Stimulated activated CD4-positive, alpha-beta T cell treated with anti-CD3 and anti-CD28 coated beads, Interleukin-15, amount 100 ng/mL, for 1 hour (primary cell): ENCODE measurements around the gene C10orf90.

ENCODE experiments used
- DNase-seq, 2 donors: peaks; one replicate each; pipeline ENCODE4 v3.0.0-alpha.2; 2020; ENCODE audit warnings: low read depth in 1 of 2, low spot score in 1 of 2

Gene C10orf90

DNA sequence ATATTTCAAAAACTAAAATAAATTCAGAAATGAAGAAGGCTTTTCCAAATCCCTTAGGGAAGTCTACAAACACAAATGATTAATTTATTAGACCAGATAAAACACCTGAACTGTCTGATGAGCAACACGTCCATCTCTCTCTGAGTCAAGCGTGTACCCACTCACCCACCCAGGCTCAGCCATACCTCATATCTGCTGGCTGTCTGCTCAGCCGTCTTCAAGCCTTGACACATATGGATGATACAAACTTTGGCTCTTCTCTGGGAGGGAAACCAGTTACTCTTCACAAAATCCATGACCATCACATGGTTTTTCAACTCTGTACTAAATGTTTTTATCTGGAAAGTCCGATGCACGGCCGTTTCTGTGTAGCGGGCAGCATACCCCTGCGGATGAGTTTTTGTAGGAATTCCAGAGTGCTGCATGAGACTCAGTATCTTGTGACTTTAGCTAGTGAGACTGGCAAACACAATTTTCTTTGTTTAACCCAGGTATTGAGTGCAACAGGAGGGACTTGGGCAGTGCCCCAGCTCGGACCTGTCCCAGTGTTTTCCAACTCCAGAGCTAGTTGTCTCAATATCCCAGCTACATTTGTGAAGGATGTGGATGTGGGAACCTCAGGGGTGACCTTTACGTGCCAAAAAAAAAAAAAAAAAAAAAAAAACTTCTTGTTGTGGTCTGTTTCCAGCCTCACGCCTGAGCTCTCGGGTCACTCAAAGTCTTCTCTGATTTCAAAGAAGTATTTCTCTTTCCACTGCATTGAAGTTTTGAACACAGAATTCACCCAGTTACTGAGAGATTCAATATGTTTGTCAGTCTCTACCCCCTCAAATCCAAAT is at the start of gene C10orf90:
Gene C10orf90, minus strand, starts transcription at position 638 of the 839 bp plus-strand sequence. Its CDS starts 213 bp downstream, at position 425.
- DNase-seq: no peak

DNA sequence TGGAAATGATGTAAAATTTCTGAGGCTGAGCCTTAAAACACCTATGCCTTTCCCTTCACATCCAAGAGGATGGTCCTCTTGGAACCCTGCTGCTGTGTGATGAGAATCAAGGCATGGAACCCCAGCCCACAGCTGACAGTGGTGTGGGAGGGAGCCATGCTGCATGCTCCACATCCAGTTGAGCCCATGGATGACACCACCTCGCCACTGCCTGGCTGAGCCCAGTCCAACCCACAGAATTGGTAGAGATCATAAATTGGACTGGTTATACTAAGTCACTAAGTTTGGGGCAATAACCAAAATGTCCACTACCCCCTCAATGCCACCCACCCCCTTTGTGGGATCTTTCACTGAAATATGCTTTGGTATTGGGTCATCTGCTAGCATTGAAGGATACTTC is 45.9 kb upstream of the C10orf90 start:
- no peak for DNase-seq

GRCh38 chr10:126713594-126713993 is 43.1 kb upstream of the C10orf90 start:
- DNase-seq: no peak

DNA sequence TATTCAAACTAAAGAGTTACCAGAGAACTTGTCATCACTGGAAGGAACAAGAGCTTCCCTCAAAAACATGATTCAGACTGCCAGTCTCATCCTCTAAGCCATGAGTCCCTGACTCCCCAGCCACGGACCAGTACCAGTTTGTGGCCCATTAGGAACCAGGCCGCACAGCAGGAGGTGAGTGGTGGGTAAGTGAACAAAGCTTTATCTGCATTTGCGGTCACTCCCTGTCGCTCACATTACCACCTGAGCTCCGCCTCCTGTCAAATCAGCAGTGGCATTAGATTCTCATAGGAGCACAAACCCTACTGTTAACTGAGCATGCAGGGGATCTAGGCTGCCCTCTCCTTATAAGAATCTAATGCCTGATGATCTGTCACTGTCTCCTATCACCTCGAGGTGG is 42.2 kb upstream of the C10orf90 start:
- no peak for DNase-seq

- no peak for DNase-seq
Observed at GRCh38 chr10:126705951-126706565, 35.6 kb upstream of the C10orf90 start.

GRCh38 chr10:126705131-126705530 is 34.6 kb upstream of the C10orf90 start:
- DNase-seq: no peak

GRCh38 chr10:126704649-126705048 is 34.2 kb upstream of the C10orf90 start:
- DNase-seq: no peak

DNA sequence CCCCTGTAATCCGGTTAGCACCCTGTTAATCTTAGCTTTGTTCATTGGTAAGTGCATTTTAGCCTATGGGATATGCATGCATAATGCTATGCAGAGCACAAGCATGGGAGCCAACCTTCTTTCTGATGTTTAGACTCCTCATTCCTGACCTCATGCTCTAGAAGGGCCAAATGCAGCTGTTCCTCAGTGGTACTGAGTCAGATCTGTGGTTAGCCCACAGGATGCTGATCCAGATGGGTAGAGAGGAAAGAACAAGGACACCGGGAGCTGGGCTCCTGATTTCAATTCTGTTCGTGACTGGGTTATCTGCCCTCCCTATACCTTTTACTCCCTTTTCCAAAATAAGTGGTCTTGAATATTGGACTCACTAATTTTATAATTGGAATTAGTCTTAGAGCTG is 31.7 kb upstream of the C10orf90 start:
- DNase-seq: no peak

DNA sequence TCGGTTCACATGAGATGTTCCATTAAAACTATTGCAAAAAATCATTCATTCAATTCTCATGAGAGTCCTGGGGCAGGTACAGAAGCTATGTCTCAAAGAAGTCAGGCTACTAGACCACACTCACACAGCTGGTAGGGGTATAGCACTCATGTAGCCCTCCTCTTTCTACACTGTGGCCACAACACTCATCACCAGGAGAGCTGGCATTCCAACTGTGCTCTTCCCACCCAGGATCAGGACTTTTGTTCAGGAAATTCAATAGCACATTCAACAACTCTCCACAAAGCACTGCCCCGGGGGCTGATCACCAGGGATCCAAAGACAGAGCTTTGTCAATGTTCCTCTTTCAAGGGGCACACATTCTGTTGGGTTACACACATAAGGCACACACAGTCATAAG is 31.0 kb upstream of the C10orf90 start:
- DNase-seq: no peak

GRCh38 chr10:126696684-126697083 is 26.2 kb upstream of the C10orf90 start:
- no peak for DNase-seq

GRCh38 chr10:126691456-126691855 is 21.0 kb upstream of the C10orf90 start:
- no peak for DNase-seq

DNA sequence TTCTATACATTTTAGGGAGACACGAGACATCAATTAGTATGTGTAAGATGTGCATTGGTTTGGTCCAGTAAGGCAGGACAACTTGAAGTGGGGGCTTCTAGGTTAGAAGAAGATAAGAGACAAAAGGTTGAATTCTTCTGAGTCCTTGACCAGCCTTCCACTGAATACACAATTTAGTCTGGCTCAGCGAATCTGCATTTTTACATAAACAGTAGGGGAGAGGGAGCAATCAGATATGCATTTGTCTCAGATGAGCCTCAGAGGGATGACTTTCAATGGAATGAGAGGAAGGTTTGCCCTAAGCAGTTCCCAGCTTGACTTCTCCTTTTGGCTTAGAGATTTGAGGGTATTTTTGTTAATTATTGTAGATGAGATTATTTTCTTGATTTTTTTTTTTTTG is 20.0 kb upstream of the C10orf90 start:
- DNase-seq: no peak

DNA sequence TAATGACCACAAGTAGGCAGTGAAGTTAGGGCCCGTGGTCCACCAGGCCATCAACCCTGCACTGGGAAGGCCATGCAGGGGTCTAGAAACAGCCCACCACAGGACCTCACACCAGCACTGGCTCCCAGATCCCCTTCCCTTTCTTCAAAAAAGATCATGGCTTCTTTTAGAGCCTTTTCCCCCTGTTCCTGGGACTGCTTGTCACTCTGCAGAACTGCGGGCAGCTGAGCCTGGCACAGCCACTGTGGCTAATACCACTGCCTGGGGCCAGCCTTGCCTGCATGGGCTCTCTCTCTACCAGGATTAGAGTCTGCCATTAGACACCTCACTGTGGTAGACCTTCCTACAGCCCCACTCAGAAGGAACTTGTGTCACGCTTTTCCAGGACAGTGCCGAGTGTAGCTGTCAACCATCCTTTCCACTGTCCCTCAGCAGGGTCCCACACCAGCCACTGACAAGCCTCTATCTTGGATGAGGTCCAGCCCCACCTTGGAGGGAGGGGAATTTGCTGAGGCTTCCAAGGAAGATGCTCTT is 19.0 kb upstream of the C10orf90 start:
- DNase-seq: no peak

DNA sequence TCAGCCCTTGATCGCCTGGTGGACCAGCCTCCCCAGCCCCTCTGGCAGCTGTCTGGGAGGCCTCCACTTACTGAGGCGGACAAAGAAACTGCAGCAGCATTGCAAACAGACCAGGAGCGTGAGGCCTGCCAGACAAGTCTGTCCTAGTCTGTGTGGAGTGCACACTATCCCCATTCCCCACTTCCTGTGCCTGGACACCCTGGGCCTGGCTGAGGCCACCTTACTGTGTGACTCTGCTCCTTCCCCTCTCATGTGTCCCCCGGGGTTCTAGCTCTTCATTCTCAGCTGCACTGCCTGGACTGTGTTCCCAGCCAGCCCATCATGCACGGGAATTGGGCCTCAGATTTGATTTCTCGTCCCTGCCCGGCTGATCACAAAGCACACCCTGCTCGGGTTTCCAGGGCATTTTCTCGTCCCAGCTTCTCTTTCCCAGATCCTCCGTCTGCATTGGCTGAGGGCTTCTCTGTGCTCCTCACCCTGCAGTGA is 16.7 kb upstream of the C10orf90 start:
- no peak for DNase-seq

GRCh38 chr10:126686719-126687118 is 16.2 kb upstream of the C10orf90 start:
- DNase-seq: no peak

DNA sequence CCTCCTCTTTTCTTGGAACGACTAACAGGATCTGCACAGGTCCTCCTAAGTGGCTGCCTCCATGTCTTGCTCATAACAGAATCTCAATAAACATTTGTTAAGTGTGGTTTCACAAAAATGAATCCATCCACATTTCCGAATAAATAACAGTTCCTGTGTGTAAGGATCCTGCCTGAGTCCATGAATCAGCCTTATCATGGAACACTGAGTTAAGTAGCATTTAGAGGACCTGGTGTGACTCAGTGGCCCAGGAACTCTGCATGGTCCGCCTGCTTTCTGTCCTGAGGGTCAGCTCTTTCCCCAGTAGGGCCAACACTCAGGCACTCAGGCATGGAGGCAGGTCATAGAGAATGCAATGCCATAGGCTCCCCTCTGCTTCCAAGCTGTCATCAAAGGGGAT is 15.8 kb upstream of the C10orf90 start:
- no peak for DNase-seq

DNA sequence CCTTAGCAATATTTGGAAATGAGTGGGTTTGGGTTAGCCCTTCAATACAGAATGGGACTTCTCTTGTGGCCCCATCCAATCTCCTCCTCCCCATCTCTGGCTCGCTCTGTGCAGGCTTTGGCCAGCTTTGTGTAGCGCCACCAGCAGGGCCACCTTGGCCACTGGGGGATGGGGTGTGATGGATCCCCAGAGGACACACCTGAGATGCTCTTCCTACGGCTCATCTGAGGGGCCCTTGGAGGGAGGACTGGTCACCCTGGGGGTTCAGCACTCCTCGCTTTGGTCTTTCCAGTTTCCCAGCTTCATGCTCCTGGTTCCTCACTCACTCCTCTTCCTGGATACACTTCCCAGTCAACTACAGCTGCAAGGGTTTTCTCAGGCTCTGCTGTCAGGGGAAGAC is 15.3 kb upstream of the C10orf90 start:
- no peak for DNase-seq

- DNase-seq: no peak
Observed at GRCh38 chr10:126684171-126684745, 13.8 kb upstream of the C10orf90 start.

- DNase-seq: no peak
Observed at GRCh38 chr10:126683466-126683865, 13.0 kb upstream of the C10orf90 start.

- DNase-seq: no peak
Observed at GRCh38 chr10:126675656-126676438, 5.4 kb upstream of the C10orf90 start.
